ENCODE data around the gene CORO6.

- TF ChIP-seq, protein P1, sequence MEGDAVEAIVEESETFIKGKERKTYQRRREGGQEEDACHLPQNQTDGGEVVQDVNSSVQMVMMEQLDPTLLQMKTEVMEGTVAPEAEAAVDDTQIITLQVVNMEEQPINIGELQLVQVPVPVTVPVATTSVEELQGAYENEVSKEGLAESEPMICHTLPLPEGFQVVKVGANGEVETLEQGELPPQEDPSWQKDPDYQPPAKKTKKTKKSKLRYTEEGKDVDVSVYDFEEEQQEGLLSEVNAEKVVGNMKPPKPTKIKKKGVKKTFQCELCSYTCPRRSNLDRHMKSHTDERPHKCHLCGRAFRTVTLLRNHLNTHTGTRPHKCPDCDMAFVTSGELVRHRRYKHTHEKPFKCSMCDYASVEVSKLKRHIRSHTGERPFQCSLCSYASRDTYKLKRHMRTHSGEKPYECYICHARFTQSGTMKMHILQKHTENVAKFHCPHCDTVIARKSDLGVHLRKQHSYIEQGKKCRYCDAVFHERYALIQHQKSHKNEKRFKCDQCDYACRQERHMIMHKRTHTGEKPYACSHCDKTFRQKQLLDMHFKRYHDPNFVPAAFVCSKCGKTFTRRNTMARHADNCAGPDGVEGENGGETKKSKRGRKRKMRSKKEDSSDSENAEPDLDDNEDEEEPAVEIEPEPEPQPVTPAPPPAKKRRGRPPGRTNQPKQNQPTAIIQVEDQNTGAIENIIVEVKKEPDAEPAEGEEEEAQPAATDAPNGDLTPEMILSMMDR (conservative IDR thresholded peaks at IDR 0.05; ENCODE audit: low read depth in 2 of 2), result no peak
- TF ChIP-seq EZH2 (IDR thresholded peaks at IDR 0.05; ENCODE audit: low read depth, unreplicated experiment) (no peak), CREB1 (CRISPR knock-in tag; IDR thresholded peaks at IDR 0.05; ENCODE audit: low read depth) (no peak), JUNB (IDR thresholded peaks at IDR 0.05; ENCODE audit: unreplicated experiment) (no peak)
Observed at GRCh38 chr17:29608986-29609385, 13.7 kb downstream of the CORO6 start.
